ENCODE data around the gene OTULIN. TPM values are rescaled to one million over a fixed set of nuclear protein-coding genes. Genes with fewer than 3 reads are reported as not detected.

OTULIN gene
- total and polyA plus RNA-seq, 4 donors = 8.6 to 44.4 (median 12.1) TPM

DNA sequence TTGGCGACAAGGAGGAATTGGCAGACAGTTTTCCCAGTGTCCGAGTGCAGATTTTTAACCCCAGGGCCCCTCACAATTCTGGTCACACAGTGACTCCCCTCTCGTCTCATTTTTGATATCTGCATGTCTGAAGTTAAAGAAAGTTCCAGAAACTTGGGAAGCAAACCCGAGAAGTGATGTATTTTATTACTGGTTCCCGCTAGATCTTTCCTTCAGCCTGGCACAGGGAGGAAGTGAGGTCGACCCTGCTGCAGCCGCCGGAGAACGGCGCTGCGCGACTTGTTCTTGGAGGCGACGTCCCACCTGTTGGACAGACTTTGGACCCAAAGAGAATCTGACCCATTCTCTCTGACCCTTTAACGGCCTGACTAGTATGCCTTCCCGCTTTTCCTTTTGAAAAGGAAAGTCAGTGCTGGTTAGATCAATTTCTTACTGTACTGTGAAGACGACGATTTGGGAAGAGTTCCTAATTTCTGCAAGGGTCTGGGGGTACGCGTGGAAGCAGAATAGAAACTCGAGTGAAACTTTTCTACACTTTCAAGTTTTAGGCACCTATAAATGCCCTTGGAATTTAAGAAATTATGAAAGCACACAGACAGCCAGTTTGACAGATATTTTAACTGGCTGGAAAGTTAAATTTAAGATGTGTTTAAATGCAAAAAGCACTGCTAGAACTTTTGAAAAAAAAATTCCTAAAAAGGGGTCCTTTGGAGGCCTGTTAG, 744 bp downstream of the OTULIN start (continued):
- no peak for TF ChIP-seq ZBTB33 (IDR thresholded peaks at IDR 0.05)
- TF ChIP-seq FOXA1 (IDR thresholded peaks at IDR 0.05) = no peak
- TF ChIP-seq YY1 (IDR thresholded peaks at IDR 0.05) = peak; percentile 48
- peak; percentile 23 for TF ChIP-seq NR2F2 (IDR thresholded peaks at IDR 0.05)
- peak in 1 of 2 donors; percentile 27 for TF ChIP-seq JUND (IDR thresholded peaks at IDR 0.05)
- peak; percentile 18 for TF ChIP-seq TAF1 (conservative IDR thresholded peaks at IDR 0.05)
- TF ChIP-seq SP1 (IDR thresholded peaks at IDR 0.05) = peak; percentile 70

DNA sequence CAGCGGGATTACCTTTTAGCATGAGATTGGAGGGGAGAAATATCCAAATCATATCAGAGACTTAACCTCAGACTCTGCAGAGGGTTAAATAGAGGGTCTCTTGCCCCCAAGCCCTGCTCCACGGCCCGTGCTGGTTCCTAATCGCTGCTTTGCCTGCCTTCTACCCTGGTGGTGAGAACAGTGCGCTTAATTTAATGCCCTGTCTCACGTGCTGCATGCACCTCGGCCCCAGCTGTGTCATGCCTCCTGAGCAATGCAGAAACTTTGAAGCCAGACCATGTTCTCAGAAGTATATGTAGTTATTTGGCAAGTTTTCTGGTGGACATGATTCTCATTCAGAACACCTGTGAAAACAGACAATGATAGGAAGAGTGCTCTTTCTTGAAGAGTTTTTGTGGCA, 1.4 kb downstream of the OTULIN start:
- H3K27ac ChIP-seq (ENCODE audit: low read depth in 1 of 2, low read length in 2 of 2) = peak overlapping the region; percentile 95 to 97
- TF ChIP-seq MAX (IDR thresholded peaks at IDR 0.05) (peak; percentile 89), TAF1 (conservative IDR thresholded peaks at IDR 0.05) (no peak), EGR1 (IDR thresholded peaks at IDR 0.05; ENCODE audit: low read depth in 2 of 2) (no peak), CTCF (IDR thresholded peaks at IDR 0.05; ENCODE audit: low read depth, low read length, missing input control) (peak; percentile 28), FOXA2 (IDR thresholded peaks at IDR 0.05) (no peak), NR2F2 (IDR thresholded peaks at IDR 0.05) (no peak), RAD21 (IDR thresholded peaks at IDR 0.05) (no peak), ZBTB33 (IDR thresholded peaks at IDR 0.05) (no peak), SP1 (IDR thresholded peaks at IDR 0.05) (no peak), YY1 (IDR thresholded peaks at IDR 0.05) (peak; percentile 6), REST (IDR thresholded peaks at IDR 0.05) (no peak), RXRA (IDR thresholded peaks at IDR 0.05) (peak in 1 of 2 donors; percentile 14), HNF4A (conservative IDR thresholded peaks at IDR 0.05) (peak in 1 of 2 donors; percentile 29), HNF4G (IDR thresholded peaks at IDR 0.05) (no peak)
- no peaks in the 10 kb centered on the region for H3K36me3 ChIP-seq (ENCODE audit: control insufficient read depth in 4 of 4, insufficient read depth in 3 of 4, low read depth in 1 of 4, low read length in 3 of 4)
- WGBS = 14% methylated on average over 7 of the region's 7 CpGs
- no peaks in the 10 kb centered on the region for H3K27me3 ChIP-seq (ENCODE audit: control insufficient read depth in 4 of 4, insufficient read depth in 4 of 4, low read length in 3 of 4)
- DNase-seq (ENCODE audit: low spot score) = no peak
- H3K4me1 ChIP-seq (ENCODE audit: control insufficient read depth in 4 of 4, insufficient read depth in 4 of 4, low read length in 3 of 4) = peaks cover 12 to 54% (median 40%) of the 10 kb centered on the region in 4 donors
- H3K9me3 ChIP-seq (ENCODE audit: control insufficient read depth in 4 of 4, low read length in 3 of 4) = no peaks in the 10 kb centered on the region
- peak overlapping the region; percentile 90 to 96 for H3K9ac ChIP-seq (ENCODE audit: low read depth in 1 of 2, low read length in 2 of 2)
- H3K4me3 ChIP-seq (ENCODE audit: low read depth in 1 of 3, low read length in 3 of 3) = peak overlapping the region; percentile 74 to 97 (median 89)

All from liver (tissue), 9 donors.